Smooth muscle cell (in vitro differentiated cells): Measurements from ENCODE around the gene PRLR. TPM values are rescaled to one million over a fixed set of nuclear protein-coding genes. Genes with fewer than 3 reads are reported as not detected.
"Not testable (repeated sequence)": the region's sequence is repeated elsewhere in the genome, so short reads cannot be mapped to it uniquely, and the experiment has no call there.

Experiments used
- DNase-seq: peaks from one replicate; lab custom pipeline; 2025; ENCODE audit not compliant: unreplicated experiment; lab: John Stamatoyannopoulos, UW
- H2AFZ ChIP-seq: fragments of 200-600 bp; sonication (generic); 2 replicates; pipeline ENCODE4 v1.6.0; 2016; ENCODE audit warnings: antibody characterized with exemption, low read depth, mild to moderate bottlenecking
- H3F3A ChIP-seq: fragments of 200-600 bp; sonication (generic); 2 replicates; pipeline ENCODE4 v1.6.0; 2017; ENCODE audit warnings: antibody characterized with exemption, low read depth
- H3K27ac ChIP-seq: fragments of 200-600 bp; sonication (generic); 2 replicates; pipeline ENCODE4 v1.5.1; 2016; ENCODE audit warnings: low read depth, mild to moderate bottlenecking
- H3K27me3 ChIP-seq: fragments of 200-600 bp; sonication (generic); 2 replicates; pipeline ENCODE4 v1.6.1; 2016; ENCODE audit warnings: low read depth, mild to moderate bottlenecking
- H3K36me3 ChIP-seq: fragments of 200-600 bp; sonication (generic); 2 replicates; pipeline ENCODE4 v1.5.1; 2016; ENCODE audit warnings: low read depth
- H3K4me1 ChIP-seq: fragments of 200-600 bp; sonication (generic); 2 replicates; pipeline ENCODE4 v1.5.1; 2016; ENCODE audit warnings: low read depth
- H3K4me2 ChIP-seq: fragments of 200-600 bp; sonication (generic); 2 replicates; pipeline ENCODE4 v1.6.0; 2016; ENCODE audit warnings: mild to moderate bottlenecking
- H3K4me3 ChIP-seq: fragments of 200-600 bp; sonication (generic); 2 replicates; pipeline ENCODE4 v1.5.1; 2016; ENCODE audit warnings: mild to moderate bottlenecking
- H3K79me2 ChIP-seq: fragments of 200-600 bp; sonication (generic); 2 replicates; pipeline ENCODE4 v1.6.0; 2016; ENCODE audit warnings: low read depth, mild to moderate bottlenecking
- H3K9ac ChIP-seq: fragments of 200-600 bp; sonication (generic); 2 replicates; pipeline ENCODE4 v1.6.0; 2016; ENCODE audit warnings: low read depth
- H3K9me3 ChIP-seq: fragments of 200-600 bp; sonication (generic); replicated peaks from 2 replicates; pipeline ENCODE4 v1.5.1; 2016; ENCODE audit warnings: low read depth
- H4K20me1 ChIP-seq: fragments of 200-600 bp; sonication (generic); 2 replicates; pipeline ENCODE4 v1.6.0; 2016; ENCODE audit warnings: low read depth
- CTCF ChIP-seq: fragments of 200-600 bp; sonication (generic); IDR thresholded peaks from 2 replicates; pipeline ENCODE4 v1.5.1; 2017; ENCODE audit warnings: borderline replicate concordance, mild to moderate bottlenecking, antibody characterized with exemption; ENCODE audit not compliant: insufficient read depth, poor library complexity, severe bottlenecking
- WGBS: methylation state at CpG from one replicate; pipeline ENCODE4 v1.1.7; 2016; ENCODE audit warnings: low lambda C conversion rate; 5-methylcytosine and 5-hydroxymethylcytosine counted together
- polyA plus RNA-seq: library from polyadenylated mRNA; unstranded; fragments of >200 nt; fragmentation: Nextera tagmentation; extraction: Ambion mirVana; gene quantifications from 2 replicates; pipeline ENCODE4 v1.2.1, GENCODE V29; 2016
- total RNA-seq: library from RNA; depleted of rRNA; stranded (reverse); fragments of >200 nt; gene quantifications from 2 replicates; pipeline ENCODE4 v1.2.3, GENCODE V29; 2014

The PRLR gene
- total and polyA plus RNA-seq, 2 experiments from 2014 or later: 2.3 to 47.4 TPM

GRCh38 chr5:35103637-35104299 is 126.5 kb downstream of the PRLR start:
- H3K4me2 ChIP-seq: no peak overlapping the region
- WGBS: 92% methylated on average over 5 of the region's 5 CpGs
- no peak overlapping the region for H2AFZ ChIP-seq
- no peaks in the 10 kb centered on the region for H3K27me3 ChIP-seq
- no peaks in the 10 kb centered on the region for H3K36me3 ChIP-seq
- no peaks in the 10 kb centered on the region for H3K4me1 ChIP-seq
- H3F3A ChIP-seq: no peaks in the 10 kb centered on the region
- H4K20me1 ChIP-seq: no peaks in the 10 kb centered on the region
- no peak overlapping the region for H3K9ac ChIP-seq
- H3K4me3 ChIP-seq: no peak overlapping the region
- no peaks in the 10 kb centered on the region for H3K9me3 ChIP-seq
- no peak overlapping the region for H3K27ac ChIP-seq
- no peaks in the 10 kb centered on the region for H3K79me2 ChIP-seq
- TF ChIP-seq CTCF: no peak
- DNase-seq: no peak

GRCh38 chr5:35101720-35102119 is 128.6 kb downstream of the PRLR start:
- not testable (repeated sequence) for DNase-seq

GRCh38 chr5:35101016-35101415 is 129.3 kb downstream of the PRLR start:
- no peak for DNase-seq
- Histone ChIP-seq H3K27ac (no peak overlapping the region), H2AFZ (no peak overlapping the region), H3K4me3 (no peak overlapping the region), H3K9me3 (no peaks in the 10 kb centered on the region), H3K9ac (no peak overlapping the region), H4K20me1 (no peaks in the 10 kb centered on the region), H3K79me2 (no peaks in the 10 kb centered on the region), H3K36me3 (no peaks in the 10 kb centered on the region), H3K4me1 (no peaks in the 10 kb centered on the region), H3F3A (no peaks in the 10 kb centered on the region), H3K27me3 (no peaks in the 10 kb centered on the region), H3K4me2 (no peak overlapping the region)
- WGBS: 98% methylated on average over 4 of the region's 4 CpGs
- TF ChIP-seq CTCF: no peak

More at GRCh38 chr5:35101720-35102119, 128.6 kb downstream of the PRLR start:
- H3K4me1 ChIP-seq, H3K4me3 ChIP-seq, H3K9ac ChIP-seq, H4K20me1 ChIP-seq, H3F3A ChIP-seq, H3K27ac ChIP-seq, H3K9me3 ChIP-seq, H3K79me2 ChIP-seq, H3K27me3 ChIP-seq, H3K36me3 ChIP-seq, H2AFZ ChIP-seq, H3K4me2 ChIP-seq: not testable (repeated sequence)
- WGBS: 92% methylated on average over 9 of the region's 9 CpGs

GRCh38 chr5:35098214-35098613 is 132.1 kb downstream of the PRLR start:
- H3K36me3 ChIP-seq: no peaks in the 10 kb centered on the region
- no peaks in the 10 kb centered on the region for H4K20me1 ChIP-seq
- WGBS: 47% methylated on average over 4 of the region's 4 CpGs
- no peak overlapping the region for H3K4me3 ChIP-seq
- no peak overlapping the region for H2AFZ ChIP-seq
- H3K27me3 ChIP-seq: no peaks in the 10 kb centered on the region
- no peaks in the 10 kb centered on the region for H3K4me1 ChIP-seq
- TF ChIP-seq CTCF: no peak
- DNase-seq: no peak
- H3K4me2 ChIP-seq: no peak overlapping the region
- no peak overlapping the region for H3K27ac ChIP-seq
- no peaks in the 10 kb centered on the region for H3K79me2 ChIP-seq
- H3K9me3 ChIP-seq: no peaks in the 10 kb centered on the region
- no peak overlapping the region for H3K9ac ChIP-seq
- no peaks in the 10 kb centered on the region for H3F3A ChIP-seq
